Fibroblast of the conjunctiva (primary cell): Measurements from ENCODE around the gene MYO7B.
"Not testable (repeated sequence)": the region's sequence is repeated elsewhere in the genome, so short reads cannot be mapped to it uniquely, and the experiment has no call there.

Experiments used
- DNase-seq: peaks from one replicate; pipeline ENCODE4 v3.0.0-alpha.2; 2010; ENCODE audit warnings: low read depth

MYO7B gene

DNA sequence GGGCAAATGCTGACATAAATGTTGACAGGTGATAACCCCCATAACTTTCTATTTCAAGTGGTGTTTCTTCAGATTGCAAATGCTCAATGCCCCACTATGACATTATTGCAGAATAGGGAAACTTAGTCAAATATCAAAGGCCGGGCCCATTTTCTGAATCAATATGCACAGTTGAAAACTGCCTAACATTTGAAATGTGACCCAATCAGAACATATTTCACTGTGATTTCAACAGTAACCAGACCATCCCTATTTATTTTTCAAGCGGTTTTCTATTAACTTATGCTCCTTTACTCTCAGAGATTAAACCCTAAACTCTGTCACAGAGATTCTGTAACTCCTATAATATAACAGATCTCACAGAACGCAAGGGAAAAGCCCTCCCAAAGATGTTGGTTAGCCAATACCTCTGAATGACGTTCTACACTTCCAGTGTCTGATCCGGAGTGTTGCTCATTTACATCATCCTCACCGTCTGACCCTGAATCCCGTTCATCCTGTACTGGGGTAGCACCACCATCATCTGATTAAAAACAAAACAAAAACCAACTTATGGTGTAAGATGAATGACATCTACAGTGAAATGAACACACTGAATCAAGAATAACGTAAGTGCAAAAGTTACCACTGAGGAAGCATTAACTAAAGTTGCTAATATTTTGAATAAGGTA lies 12.1 kb upstream of the MYO7B start:
- DNase-seq, result no peak

DNA sequence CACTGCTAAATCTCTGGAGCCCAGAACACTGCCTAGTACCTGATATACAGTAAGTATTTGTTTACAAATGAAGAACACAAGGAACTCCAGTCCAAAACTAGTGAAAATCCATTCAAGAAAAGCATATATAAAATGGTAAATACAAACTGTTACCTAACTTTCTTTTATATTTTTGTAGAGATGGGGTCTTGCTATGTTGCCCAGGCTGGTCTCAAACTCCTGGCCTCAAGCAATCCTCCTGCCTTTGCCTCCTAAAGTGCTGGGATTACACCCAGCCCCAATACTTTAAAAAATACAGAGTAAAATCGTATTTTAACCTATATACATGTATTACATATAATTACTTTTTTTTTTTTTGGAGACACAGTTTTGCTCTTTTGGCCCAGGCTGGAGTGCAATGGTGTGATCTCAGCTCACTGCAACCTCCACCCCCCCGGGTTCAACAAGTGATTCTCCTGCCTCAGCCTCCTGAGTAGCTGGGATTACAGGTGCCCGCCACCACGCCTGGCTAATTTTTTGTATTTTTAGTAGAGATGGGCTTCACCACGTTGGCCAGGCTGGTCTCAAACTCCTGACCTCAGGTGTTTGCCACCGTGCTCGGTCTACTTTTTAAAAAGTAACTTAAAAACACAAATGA lies 11.2 kb upstream of the MYO7B start:
- not testable (repeated sequence) for DNase-seq

DNA sequence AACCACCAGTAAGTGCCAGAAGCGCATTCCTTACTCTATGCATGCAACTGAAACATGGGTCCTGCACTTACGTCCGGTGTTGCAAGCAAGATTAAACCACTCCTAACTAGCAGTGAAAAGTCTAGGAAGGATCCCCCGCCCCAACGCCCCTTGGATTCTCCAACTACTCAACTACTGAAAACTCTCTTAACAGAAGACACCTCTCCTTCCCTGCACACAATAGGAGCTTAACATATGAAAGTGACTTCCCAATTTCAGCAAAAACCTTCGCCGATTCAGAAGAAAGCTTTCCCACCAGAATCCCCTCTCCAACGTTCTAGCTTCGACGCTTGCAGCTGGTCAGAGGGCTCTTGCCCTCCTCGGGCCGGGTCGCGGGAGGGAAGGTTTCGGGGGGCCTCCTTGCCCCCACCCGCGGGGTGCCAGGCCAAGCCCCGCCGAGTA lies 9.8 kb upstream of the MYO7B start:
- no peak for DNase-seq

DNA sequence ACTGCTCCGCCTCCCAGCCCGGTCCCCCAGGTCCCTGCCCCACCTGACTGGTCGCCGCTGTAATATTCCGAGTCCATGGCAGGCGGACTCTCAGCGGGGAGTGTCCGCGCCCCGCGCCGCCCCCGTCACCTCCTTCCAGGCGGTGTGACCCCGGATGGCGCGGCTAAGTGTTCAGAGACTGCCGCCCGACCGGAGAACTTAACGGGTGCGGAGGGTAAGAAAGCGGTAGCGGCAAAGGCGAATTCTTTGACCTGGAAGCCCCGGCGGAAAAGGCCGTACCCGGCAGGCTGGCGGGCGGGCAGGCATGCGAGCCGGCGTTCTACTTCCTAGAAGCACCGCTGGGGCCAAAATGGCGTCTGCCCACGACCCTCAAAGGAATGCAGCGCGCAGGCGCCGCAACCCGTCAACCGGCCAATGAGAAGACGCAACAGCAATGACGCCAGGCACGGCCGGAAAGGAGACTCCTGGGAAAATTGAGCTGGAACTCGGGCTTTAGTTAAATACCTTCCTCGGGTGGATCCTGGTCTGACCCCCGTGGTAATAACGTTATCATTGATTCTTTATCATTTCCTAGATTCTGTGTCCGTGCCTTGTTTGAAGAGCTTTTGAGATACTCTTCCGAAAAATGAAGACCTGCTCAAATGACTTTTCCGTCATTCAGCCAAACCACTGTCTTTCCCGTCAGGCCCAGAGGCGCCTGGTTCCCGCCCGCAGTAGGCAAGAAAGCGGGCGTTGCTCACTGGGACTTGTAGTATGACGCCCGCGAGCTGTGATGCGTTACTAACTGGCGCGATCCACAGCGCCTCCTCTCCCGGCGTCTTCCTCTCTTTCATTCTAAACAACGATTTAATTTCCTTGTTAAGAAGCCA lies 9.1 kb upstream of the MYO7B start, which contains the start of gene IWS1:
Gene IWS1, minus strand, starts transcription at position 358 of the 869 bp plus-strand sequence. Its CDS starts 281 bp downstream, at position 77.
- DNase-seq, result peak; percentile 90

DNA sequence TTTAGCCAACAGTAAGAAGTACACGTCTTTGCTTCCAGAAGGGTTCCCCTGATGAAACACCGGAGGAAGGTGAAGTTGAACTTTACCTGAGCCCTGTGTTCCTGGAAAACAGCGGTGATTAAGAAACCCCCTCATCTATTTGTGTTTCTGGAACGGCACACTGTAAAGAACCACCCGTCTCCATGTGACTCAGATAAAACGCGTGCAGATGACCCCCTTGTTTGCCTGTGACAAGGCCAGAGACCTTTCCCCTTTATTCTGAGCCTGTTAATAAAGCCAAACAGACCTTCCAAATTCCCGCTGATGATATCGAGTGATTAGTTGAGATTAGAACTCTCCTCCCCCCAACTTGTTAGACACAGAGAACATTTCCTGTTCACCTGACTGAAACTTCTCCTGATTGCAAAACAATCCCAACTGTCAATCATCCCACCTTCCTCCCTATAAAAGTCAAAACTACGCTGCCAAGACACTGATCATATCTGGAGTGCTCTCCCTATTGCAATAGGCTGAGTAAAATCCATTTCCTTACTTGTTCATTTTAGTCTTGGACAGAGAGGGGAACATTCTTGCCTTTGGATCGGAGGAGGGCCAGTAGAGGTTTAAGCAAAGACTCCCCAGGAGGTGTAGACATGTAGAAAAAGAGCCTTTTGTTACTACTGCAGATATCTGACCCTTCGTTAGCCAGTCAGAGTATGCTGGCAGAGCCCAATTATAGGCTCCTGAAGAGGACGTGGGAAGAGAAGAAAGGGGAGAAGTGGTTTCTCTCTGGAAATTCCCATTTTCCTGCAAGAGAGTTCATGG lies 8.3 kb upstream of the MYO7B start:
- DNase-seq, result no peak

DNA sequence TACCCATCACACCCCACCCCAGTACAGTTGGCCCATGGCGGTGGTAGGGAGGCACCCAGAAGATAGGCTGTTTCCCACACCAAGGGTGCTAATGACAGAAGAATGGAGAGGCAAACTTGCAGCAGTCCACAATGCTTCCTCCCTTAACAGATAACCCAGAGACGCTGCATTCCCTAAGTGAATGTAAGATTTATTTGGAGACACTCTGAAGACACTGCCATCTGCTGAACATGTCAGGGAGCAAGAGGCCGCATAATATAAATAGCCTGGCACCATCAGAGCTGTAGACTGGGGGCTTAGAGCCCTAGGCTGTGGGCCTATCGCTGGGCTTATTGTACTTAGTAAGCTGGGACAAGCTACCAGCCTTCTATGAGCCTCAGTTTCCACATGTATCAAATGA lies 7.0 kb upstream of the MYO7B start:
- DNase-seq, result no peak

DNA sequence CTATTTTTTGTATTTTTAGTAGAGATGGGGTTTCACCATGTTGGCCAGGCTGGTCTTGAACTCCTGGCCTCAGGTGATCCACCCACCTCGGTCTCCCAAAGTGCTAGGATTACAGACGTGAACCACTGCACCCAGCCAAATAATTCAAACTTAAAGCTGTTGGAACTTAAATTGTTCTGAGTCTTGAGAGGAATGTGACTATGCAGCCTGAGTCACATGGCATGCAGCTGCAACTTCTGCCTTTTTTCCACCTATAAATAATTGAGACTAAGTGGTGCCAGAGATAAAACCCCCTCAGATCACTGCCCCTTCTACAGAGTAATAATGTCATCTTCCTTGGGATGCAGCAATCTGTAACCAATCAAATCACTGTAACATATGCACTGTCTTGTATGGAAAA lies 6.1 kb upstream of the MYO7B start:
- DNase-seq, result not testable (repeated sequence)

DNA sequence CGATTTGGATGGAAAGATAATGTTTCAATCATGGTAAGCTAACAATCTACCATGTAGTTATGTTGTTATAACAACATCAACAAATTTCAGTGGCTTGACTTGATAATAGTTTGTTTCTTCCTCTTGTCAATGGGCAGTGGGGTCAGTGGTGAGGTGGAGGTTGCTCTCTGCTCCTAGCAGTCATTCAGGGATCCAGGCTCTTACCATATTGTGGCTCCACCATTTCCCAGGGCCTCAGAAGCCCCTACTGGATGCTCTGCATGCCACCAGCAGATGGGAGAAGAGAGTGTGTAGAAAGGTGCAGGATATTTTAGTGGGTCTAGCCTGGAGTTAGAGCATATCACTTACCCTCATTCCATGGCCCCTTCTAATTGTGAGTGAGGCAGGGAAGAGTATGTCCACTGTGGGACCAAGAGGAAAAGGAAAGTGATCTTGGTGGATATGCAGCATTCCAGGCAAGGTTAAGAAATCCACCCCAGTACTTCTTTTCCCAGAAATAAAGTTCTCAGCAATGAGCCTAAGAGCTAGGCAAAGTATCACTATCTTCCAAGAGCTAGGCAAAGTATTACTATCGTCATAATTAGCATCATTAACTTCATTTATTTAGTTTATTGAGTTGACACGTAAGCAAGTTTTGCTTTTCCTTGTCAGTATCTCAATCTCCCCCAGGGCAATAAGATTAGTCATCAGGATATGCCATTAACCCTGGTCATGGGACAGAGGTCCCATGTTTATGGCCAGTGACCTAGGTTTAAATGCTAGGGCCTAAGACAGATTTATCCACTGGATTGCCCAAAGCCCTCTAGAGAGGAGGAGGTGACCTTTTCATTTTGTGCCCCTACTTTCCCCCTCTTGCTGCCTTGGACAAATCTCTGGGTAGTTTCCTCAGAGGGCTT lies 5.0 kb upstream of the MYO7B start:
- DNase-seq, result no peak

DNA sequence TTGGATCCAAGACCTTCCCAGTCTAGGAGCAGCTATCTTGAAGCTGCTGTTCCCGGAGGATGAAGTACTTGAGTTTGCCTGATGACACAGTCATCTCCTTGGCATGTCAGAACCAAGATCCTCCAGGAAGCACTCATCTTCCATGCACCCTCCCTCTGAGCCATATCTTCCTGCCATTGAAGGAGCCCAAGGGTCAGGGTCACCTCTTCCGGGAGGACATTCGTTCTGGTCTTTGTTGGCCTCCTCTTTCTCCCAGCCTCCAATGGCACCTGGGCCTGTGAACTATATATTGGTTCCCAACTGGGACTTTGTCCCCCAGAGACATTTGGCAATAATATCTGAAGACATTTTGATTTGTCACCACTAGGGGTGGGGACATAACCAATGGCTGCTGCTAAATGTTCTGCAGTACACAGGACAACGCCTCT lies 4.2 kb upstream of the MYO7B start:
- no peak for DNase-seq

DNA sequence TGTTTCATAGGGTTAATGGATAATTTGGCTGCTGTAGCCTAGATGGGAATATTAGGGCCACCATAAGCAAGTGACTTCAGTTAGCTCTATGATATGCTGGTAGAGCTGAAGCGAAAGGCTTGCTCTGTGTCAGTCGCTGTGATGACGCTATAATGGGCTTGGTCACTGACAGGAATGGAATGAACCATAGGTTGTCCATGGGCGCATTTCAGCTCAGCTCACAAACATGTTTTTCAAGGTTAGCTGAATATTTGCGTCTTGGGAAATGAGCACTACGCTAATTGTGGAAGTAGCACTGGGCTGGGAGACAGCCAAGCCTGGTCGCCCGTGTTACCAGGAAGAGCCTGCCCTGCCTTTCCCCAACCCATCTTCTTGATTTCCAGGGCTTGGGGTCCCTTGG lies 3.2 kb upstream of the MYO7B start:
- no peak for DNase-seq

DNA sequence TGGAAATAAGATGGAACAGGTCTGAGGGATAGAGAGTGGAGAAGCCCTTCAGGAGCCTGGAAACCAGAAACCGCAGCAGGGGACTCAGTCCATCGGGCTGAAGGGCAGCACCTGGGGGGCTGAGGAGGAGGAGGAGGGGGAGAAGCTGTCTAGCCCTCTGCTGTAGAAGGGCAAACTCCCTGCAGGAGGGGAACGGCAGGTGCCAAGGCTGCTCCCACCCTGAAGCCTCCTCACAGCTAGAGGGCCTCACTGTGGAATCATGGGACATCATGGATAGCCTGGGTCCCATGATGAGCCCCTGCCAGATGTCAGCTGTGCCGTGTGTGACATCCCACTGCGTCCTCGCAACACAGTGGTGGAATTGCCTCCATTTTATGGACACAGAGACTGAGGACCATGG lies 435 bp downstream of the MYO7B start:
- no peak for DNase-seq

DNA sequence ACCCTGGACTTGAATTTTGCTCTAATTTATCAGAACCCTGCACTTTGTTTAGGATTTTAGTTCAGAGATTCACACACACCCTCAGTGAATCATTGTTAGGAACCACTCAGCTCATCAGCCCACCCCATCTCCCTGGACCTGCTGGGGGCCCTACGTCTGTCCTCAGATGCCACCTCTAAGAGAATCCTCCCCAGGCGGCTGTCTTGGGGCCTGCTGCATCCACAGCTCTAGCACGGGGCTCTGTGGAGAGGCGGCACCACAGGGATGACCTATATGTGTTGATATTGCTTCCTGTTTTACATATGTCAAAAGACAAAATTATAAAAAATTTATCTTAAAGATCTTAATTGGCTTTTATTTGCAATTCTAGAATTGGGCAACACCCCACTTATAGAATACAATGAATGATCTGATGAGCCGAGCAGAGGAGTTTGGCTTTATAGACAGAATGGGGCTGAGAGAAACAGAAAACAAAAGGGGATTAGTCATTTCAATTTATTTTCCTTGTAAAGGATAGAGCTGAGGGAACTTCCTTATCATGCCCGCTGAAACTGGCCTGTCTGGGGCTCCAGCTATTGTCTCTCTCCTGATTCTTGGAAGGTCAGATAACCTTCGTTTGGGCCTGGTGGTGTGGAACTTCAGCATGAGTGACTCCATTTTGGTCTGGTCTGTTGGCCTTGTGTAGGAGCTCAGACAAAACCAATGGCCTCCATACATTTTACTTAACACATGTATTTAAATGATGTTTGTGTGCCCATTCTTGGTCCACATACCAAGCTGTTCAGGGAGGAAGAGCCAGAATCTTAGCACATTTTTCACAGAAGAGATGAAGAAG lies 1.4 kb downstream of the MYO7B start:
- DNase-seq, result no peak

DNA sequence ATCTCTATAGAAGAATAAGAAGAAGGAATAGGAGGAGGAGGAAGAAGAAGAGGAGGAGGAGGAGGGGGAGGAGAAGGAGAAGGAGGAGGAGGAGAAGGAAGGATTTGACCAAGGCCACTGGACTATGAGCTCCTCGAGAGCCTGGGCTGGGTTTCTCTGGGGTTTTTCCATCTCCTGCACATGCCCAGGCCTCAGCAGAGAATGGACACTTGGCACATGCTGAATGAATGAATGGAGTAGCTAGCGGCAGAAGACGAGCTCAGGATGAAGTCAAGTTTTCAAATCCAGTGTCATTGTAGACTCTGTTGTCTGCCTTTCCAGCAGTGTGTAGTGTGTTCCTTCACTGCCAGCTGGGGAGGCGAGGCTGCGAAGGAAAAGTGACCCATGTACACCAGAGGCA lies 2.2 kb downstream of the MYO7B start:
- no peak for DNase-seq

DNA sequence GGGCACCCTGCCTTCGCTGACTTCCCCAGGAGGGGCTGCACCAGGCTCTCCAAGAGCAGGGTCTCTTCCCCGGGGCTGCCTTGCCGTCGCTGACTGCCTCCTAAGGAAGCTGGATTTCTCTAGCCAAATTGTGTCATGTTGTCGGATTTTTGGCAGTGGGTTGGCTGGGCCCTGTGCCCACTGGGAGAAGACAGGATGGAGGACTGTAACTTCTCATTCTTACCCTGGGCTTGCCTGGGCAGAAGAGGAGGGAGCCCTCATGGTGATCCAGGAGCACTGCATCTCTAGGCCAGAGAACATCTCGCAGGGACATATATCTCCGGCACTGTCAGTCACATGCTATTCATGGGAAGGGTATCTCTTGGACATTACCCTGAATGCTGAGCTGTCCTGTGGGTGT lies 6.3 kb downstream of the MYO7B start:
- DNase-seq, result no peak

DNA sequence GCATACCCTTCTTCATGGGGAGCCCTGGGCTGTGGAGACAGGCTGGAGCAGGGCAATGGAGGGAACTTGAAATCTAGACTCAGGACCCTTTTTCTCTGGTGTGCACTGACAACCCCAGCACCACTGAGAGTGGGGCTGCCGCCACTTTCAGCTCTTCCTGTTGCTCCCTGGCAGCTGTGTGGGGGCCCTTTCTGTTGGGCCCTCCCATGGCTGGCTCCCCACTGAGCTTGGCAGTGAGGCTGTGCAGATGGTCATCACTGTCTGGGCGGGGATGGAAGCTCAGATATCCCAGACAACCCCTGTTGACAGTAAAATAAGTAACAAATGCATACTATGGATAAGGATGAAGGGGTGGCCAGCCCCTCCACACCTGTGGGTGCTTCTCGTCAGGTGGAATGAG lies 6.7 kb downstream of the MYO7B start:
- no peak for DNase-seq

DNA sequence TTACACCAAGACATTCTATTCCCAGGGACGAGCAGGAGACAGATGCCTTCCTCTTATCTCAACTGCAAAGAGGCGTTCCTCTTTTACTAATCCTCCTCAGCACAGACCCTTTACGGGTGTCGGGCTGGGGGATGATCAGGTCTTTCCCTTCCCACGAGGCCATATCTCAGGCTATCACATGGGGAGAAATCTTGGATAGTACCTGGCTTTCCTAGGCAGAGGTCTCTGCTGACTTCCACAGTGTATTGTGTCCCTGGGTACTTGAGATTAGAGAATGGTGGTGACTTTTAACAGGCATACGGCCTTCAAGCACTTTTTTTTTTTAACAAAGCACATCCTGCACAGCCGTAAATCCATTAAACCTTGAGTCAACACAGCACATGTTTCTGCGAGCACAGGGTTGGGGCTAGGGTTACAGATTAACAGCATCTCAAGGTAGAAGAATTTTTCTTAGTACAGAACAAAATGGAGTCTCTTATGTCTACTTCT lies 7.6 kb downstream of the MYO7B start:
- DNase-seq, result not testable (repeated sequence)

DNA sequence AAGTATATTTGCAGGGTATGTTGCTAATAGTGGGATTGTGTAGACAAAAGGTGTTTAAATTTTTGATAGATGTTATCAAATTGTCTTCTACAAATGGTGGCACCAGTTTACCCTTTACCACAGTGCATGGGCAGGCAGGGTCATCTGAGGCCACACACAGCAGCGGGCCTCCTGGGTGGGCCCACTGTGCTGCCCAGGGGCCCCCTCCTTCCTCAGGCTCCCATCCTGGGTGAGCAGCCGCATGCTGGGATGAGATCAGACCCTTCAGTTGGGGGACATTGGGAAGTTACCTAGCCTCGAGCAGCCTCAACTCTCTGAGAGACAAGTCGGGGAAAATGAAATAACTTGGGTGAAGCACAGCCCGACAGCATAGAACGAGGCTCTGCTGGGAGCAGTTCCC lies 9.7 kb downstream of the MYO7B start:
- DNase-seq, result no peak

DNA sequence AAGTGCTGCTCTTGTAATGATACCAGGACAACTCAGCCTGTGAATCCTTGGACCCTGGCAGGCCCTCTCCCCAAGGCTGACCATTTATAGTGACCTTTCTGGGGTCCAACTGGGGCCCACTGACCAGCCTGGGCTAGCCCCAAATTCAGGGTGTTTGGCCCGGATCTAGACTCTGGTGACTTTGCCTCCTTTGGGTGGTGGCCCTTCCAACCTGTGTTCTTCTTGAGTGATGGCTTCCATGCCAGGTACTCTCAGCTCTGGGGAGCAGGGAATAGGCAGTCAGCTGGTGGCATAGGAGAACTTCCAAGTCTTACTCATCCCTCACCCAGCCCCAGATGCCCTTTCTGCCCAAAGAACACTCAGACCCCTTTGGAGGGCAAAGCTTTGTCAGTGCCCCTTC lies 10.3 kb downstream of the MYO7B start:
- DNase-seq, result no peak

DNA sequence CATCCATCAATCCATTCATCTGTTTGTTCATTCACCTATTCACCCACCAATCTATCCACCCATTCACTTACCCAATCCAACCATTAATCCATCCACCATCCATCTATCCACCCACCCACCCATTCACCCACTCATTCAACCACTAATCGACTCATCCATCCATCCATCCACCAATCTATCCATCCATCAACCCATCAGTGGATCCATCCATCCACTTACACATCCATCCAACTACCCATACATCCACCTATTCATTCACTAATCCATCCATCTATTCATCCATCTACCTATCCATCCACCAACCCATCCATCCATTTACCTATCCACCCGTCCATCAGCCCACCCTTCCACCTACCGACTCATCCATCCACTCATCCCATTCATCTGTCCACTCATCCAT lies 11.3 kb downstream of the MYO7B start:
- DNase-seq, result no peak
